Coronary artery (tissue), 2 donors: ENCODE data around the gene BCLAF3.

Source experiments
- DNase-seq: peaks from one replicate; pipeline ENCODE4 v3.0.0-alpha.2; 2017; ENCODE audit warnings: low spot score
- H3K27ac ChIP-seq, 2 donors: fragments of 200-600 bp; sonication (generic); one replicate each; pipeline ENCODE4 v1.5.1; 2016 to 2019
- H3K4me3 ChIP-seq: fragments of 200-600 bp; sonication (generic); 2 replicates; pipeline ENCODE4 v1.5.1; 2016; ENCODE audit warnings: mild to moderate bottlenecking, moderate library complexity
- TF ChIP-seq, protein P1 (sequence below): fragments of 200-600 bp; sonication (generic); IDR thresholded peaks from one replicate; pipeline ENCODE4 v1.5.1; 2019; ENCODE audit warnings: antibody characterized with exemption

Gene BCLAF3

DNA sequence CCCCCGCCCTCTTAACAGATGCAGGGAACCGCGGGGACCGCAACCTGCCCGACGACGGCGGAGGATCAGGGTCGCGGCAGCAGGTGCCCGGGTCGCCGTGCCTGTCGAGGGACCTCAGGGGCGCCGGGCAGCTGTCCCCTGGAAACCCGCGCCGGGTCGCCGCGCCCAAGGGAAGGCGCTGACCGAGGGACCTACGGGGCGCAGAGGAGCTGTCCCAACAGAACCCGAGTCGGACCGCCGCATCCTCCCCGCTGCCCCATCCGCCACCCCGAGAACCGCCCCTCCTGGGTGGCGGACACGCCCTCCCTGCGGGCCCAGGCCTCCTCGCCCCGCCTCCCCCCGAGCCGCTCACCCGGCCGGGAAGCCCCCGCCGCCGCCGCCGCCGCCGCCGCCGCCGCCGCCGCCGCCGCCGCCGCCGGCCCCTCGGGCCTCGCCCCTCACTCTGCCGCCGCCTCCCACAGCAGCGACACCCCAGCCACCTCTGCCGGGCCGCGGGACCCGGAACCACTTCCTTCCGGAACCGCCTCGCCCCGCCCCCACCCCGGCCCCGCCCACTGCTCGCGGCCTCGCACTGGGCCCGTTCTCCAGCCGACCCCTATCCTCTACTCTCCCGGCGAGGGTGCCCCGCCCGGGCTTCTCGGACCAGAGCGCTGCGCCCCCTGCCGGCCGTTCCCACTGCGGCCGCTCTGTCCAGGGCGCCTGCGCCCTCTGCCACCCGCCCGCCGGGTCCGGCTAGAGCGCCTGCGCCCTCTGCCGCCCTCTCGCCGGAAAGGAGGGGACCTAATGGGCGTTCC is at the start of gene BCLAF3:
TSS of gene BCLAF3 (minus strand) at position 506 of the 794 bp plus-strand sequence. CDS start 20,797 bp downstream, outside the sequence.
- TF ChIP-seq, protein P1, sequence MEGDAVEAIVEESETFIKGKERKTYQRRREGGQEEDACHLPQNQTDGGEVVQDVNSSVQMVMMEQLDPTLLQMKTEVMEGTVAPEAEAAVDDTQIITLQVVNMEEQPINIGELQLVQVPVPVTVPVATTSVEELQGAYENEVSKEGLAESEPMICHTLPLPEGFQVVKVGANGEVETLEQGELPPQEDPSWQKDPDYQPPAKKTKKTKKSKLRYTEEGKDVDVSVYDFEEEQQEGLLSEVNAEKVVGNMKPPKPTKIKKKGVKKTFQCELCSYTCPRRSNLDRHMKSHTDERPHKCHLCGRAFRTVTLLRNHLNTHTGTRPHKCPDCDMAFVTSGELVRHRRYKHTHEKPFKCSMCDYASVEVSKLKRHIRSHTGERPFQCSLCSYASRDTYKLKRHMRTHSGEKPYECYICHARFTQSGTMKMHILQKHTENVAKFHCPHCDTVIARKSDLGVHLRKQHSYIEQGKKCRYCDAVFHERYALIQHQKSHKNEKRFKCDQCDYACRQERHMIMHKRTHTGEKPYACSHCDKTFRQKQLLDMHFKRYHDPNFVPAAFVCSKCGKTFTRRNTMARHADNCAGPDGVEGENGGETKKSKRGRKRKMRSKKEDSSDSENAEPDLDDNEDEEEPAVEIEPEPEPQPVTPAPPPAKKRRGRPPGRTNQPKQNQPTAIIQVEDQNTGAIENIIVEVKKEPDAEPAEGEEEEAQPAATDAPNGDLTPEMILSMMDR: peak; percentile 59
- Histone ChIP-seq H3K27ac (peak within 1 kb of the TSS; percentile 55 to 91), H3K4me3 (peak within 1 kb of the TSS; percentile 84)
- peak; percentile 90 for DNase-seq

DNA sequence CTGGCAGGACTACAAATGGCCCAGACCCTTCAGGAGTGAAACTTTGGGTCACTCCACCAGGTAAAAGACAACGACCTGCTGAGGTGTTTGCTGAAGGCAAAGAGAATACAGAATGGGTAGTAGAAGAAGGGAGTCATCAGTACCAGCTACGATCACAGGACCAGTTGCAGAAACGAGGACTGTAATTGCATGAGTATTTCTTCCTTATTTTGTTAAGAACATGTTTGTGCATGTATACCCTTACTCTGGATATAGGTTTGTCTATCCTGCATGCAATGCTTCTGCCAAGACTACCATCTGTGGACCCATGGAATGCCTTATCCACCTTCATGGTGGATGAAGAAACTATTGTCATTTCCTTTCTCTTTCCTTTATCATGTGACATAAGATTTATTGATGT is 48.1 kb upstream of the BCLAF3 start:
- H3K4me3 ChIP-seq: no peak overlapping the region
- TF ChIP-seq, protein P1: no peak
- no peak for DNase-seq
- H3K27ac ChIP-seq: no peak overlapping the region

DNA sequence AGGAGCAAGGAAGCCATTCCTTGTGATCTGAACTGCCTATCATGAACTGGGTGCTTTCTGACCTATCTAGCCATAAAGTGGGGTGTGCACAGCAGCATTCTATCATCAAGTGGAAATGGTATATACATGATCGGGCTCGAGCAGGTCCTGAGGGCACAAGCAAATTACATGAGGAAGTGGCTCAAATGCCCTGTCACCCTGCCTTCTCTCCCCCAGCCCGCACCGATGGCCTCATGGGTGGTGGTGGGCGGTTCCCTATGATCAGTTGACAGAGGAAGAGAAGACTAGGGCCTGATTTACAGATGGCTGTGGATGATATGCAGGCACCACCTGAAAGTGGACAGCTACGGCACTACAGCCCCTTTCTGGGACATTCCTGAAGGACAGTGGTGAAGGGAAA is 46.3 kb upstream of the BCLAF3 start:
- no peak for DNase-seq
- no peak overlapping the region for H3K27ac ChIP-seq
- H3K4me3 ChIP-seq: no peak overlapping the region
- TF ChIP-seq, protein P1: no peak

DNA sequence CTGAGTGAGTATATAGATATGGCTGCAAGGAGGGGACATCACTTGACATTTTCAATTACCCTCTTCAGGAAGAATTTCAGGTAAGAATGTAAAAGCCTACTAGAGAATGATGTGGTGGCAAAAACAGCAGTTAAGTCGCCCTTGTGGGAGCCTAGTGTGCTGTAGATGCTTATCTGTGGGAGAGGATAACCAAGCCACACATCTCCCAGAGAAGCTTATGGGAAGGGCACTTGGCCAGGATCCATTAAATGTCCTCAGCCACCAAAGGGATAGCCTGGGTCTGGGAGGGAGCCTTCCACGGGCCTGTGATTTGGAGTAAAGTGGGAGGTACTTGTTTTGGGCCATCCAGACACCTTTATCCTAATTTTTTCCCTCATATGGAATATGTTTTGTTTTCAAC is 41.3 kb upstream of the BCLAF3 start:
- no peak for DNase-seq
- H3K4me3 ChIP-seq: no peak overlapping the region
- TF ChIP-seq, protein P1: no peak
- H3K27ac ChIP-seq: no peak overlapping the region

DNA sequence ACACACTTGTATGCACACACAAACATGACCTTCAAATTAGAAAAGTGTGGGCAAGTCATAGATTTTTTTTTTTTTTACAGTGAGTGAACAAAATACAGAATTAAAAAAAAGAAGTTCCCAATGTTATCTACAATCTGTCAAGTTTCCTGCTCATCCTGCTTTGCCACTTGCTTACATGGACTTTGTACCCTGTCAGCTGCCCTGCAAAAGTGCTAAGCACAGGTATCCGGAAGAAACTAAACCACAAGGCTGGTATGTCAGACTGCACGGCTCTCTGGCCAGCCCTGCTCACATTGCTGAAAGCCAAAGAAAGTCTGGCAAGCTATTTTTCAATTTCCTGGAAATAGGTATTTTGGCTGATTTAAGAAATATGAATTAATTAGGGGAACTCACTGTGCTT is 38.9 kb upstream of the BCLAF3 start:
- Histone ChIP-seq H3K4me3 (no peak overlapping the region), H3K27ac (no peak overlapping the region)
- no peak for DNase-seq
- TF ChIP-seq, protein P1: no peak

DNA sequence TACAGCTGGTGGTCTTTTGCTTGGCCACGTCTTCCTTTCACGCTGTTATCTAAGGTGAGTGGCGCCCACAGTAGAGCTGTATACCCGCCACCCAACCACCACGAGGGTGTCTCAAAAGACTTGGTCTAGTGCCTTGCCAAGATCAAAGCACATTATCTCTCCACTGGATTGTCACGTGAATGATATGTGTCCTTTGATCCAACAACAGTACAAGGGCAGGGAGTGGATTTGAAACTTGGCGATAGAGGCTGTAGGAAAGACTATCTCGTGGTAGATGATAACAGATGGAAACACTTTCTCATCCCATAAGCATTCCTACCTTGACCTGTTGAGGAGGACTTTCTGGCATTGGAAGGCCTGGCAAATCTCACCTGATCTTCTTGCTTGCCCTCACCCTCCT is 37.7 kb upstream of the BCLAF3 start:
- H3K27ac ChIP-seq: no peak overlapping the region
- H3K4me3 ChIP-seq: no peak overlapping the region
- TF ChIP-seq, protein P1: no peak
- DNase-seq: no peak

DNA sequence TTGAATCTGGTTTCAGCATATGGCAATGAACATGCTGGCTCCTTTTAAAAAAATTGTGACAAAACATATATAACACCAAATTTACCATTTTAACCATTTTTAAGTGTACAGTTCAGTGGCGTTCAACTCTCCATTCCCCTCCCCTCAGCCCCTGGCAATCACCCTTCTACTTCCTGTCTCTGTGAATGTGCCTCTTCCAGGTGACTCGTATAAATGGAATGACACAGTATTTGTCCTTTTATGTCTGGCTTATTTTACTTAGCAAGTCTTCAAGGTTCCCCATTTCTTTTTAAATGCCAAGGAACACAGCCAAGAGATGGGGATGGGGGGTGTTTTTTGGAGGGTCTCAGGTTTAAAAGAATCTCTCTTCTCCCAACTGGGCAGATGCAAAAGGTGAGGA is 35.4 kb upstream of the BCLAF3 start:
- Histone ChIP-seq H3K27ac (no peak overlapping the region), H3K4me3 (no peak overlapping the region)
- TF ChIP-seq, protein P1: no peak
- no peak for DNase-seq
